H9 (cell line): ENCODE data around the gene NAPA. TPM values are rescaled to one million over a fixed set of nuclear protein-coding genes. Genes with fewer than 3 reads are reported as not detected.

Experiments
- DNase-seq: peaks from one replicate; pipeline ENCODE4 v3.0.0-alpha.2; 2017
- H2AFZ ChIP-seq: one replicate; pipeline ENCODE4 v1.6.1; 2013; ENCODE audit warnings: mild to moderate bottlenecking, low read length, control low read depth, moderate library complexity
- H2AK5ac ChIP-seq: 2 replicates; pipeline ENCODE4 v1.6.1; 2013; ENCODE audit warnings: low read length, control low read depth, mixed read lengths; ENCODE audit not compliant: insufficient read length
- H2BK120ac ChIP-seq: one replicate; pipeline ENCODE4 v1.6.1; 2013; ENCODE audit warnings: low read depth, mild to moderate bottlenecking, low read length, control low read depth, inconsistent platforms; ENCODE audit not compliant: poor library complexity, severe bottlenecking
- H2BK12ac ChIP-seq: 2 replicates; pipeline ENCODE4 v1.6.1; 2013; ENCODE audit warnings: low read length, control low read depth, mixed read lengths, low read depth; ENCODE audit not compliant: insufficient read length
- H2BK15ac ChIP-seq: 2 replicates; pipeline ENCODE4 v1.6.1; 2013; ENCODE audit warnings: low read depth, low read length, control low read depth
- H2BK20ac ChIP-seq: one replicate; pipeline ENCODE4 v1.6.1; 2013; ENCODE audit warnings: low read depth, mild to moderate bottlenecking, low read length, control low read depth, inconsistent platforms; ENCODE audit not compliant: poor library complexity, severe bottlenecking
- H2BK5ac ChIP-seq: 2 replicates; pipeline ENCODE4 v1.6.1; 2013; ENCODE audit warnings: low read length, control low read depth, mixed read lengths; ENCODE audit not compliant: insufficient read length
- H3K14ac ChIP-seq: 2 replicates; pipeline ENCODE4 v1.6.1; 2013; ENCODE audit warnings: low read length, control low read depth; ENCODE audit not compliant: insufficient read depth
- H3K18ac ChIP-seq: 2 replicates; pipeline ENCODE4 v1.6.1; 2013; ENCODE audit warnings: low read depth, mild to moderate bottlenecking, mixed read lengths, low read length, control low read depth; ENCODE audit not compliant: insufficient read length
- H3K23ac ChIP-seq: 2 replicates; pipeline ENCODE4 v1.6.1; 2013; ENCODE audit warnings: low read length, control low read depth, mixed read lengths, low read depth; ENCODE audit not compliant: insufficient read length
- H3K23me2 ChIP-seq: 2 replicates; pipeline ENCODE4 v1.6.1; 2013; ENCODE audit warnings: low read depth, mild to moderate bottlenecking, mixed read lengths, low read length, control low read depth; ENCODE audit not compliant: insufficient read length, poor library complexity, severe bottlenecking
- H3K27ac ChIP-seq: 2 replicates; pipeline ENCODE4 v1.5.1; 2013; ENCODE audit warnings: low read length, control low read depth, mixed read lengths, low read depth; ENCODE audit not compliant: insufficient read length
- H3K27me3 ChIP-seq: 2 replicates; pipeline ENCODE4 v1.6.1; 2013; ENCODE audit warnings: low read length, control low read depth, inconsistent platforms; ENCODE audit not compliant: insufficient read depth
- H3K4ac ChIP-seq: 2 replicates; pipeline ENCODE4 v1.6.1; 2013; ENCODE audit warnings: low read depth, mild to moderate bottlenecking, control low read depth, inconsistent platforms, low read length, moderate library complexity
- H3K4me1 ChIP-seq: 2 replicates; pipeline ENCODE4 v1.6.1; 2013; ENCODE audit warnings: low read length, control low read depth, inconsistent platforms; ENCODE audit not compliant: insufficient read depth
- H3K4me2 ChIP-seq: 2 replicates; pipeline ENCODE4 v1.6.1; 2013; ENCODE audit warnings: low read length, control low read depth, mixed read lengths; ENCODE audit not compliant: insufficient read length, insufficient read depth
- H3K56ac ChIP-seq: 2 replicates; pipeline ENCODE4 v1.6.1; 2013; ENCODE audit warnings: low read depth, mild to moderate bottlenecking, mixed read lengths, low read length, control low read depth; ENCODE audit not compliant: insufficient read length
- H3K79me1 ChIP-seq: 2 replicates; pipeline ENCODE4 v1.6.1; 2013; ENCODE audit warnings: low read depth, mild to moderate bottlenecking, moderate library complexity, low read length, control low read depth, inconsistent platforms; ENCODE audit not compliant: insufficient read depth, poor library complexity, severe bottlenecking
- H3K79me2 ChIP-seq: 2 replicates; pipeline ENCODE4 v1.6.1; 2013; ENCODE audit warnings: low read length, control low read depth, inconsistent platforms; ENCODE audit not compliant: insufficient read depth
- H3K9ac ChIP-seq: 2 replicates; pipeline ENCODE4 v1.6.1; 2013; ENCODE audit warnings: low read length, control low read depth, mixed read lengths; ENCODE audit not compliant: insufficient read length; ENCODE audit errors: extremely low read depth
- H3K9me3 ChIP-seq: one replicate; pipeline ENCODE4 v1.6.1; 2013; ENCODE audit warnings: low read depth, low read length, inconsistent platforms; ENCODE audit not compliant: control insufficient read depth
- H3T11ph ChIP-seq: one replicate; pipeline ENCODE4 v1.6.1; 2013; ENCODE audit warnings: mild to moderate bottlenecking, low read length, control low read depth, inconsistent platforms
- H4K20me1 ChIP-seq: one replicate; pipeline ENCODE4 v1.6.1; 2013; ENCODE audit not compliant: control insufficient read depth, insufficient read length, insufficient read depth
- H4K5ac ChIP-seq: 2 replicates; pipeline ENCODE4 v1.6.1; 2013; ENCODE audit warnings: low read depth, mild to moderate bottlenecking, mixed read lengths, low read length, control low read depth; ENCODE audit not compliant: insufficient read length
- H4K8ac ChIP-seq: replicated peaks from 2 replicates; pipeline ENCODE4 v1.6.1; 2013; ENCODE audit warnings: low read length, control low read depth, mixed read lengths, low read depth; ENCODE audit not compliant: insufficient read length
- H4K91ac ChIP-seq: 2 replicates; pipeline ENCODE4 v1.6.1; 2013; ENCODE audit warnings: low read depth, mild to moderate bottlenecking, moderate library complexity, mixed read lengths, low read length, control low read depth; ENCODE audit not compliant: insufficient read length
- H3K27ac Mint-ChIP-seq, 3 experiments: 2 replicates in 2 of 3; 3 replicates in 1 of 3; pipeline ENCODE4 v1.8.0; 2020 to 2021; ENCODE audit warnings: mixed read lengths in 3 of 3, mild to moderate bottlenecking in 1 of 3, moderate library complexity in 1 of 3
- H3K27me3 Mint-ChIP-seq: 2 replicates; pipeline ENCODE4 v1.8.0; 2021; ENCODE audit warnings: low read depth, mild to moderate bottlenecking, moderate library complexity, mixed read lengths
- H3K36me3 Mint-ChIP-seq, 3 experiments: 2 replicates in 2 of 3; 3 replicates in 1 of 3; pipeline ENCODE4 v1.8.0; 2020 to 2021; ENCODE audit warnings: low read depth in 3 of 3, mixed read lengths in 3 of 3; ENCODE audit not compliant: insufficient read depth in 1 of 3
- H3K4me1 Mint-ChIP-seq, 2 experiments: 2 replicates each; pipeline ENCODE4 v1.8.0; 2020; ENCODE audit warnings: mixed read lengths in 2 of 2
- H3K4me3 Mint-ChIP-seq, 2 experiments: 2 replicates in 1 of 2; 3 replicates in 1 of 2; pipeline ENCODE4 v1.8.0; 2020 to 2021; ENCODE audit warnings: mild to moderate bottlenecking in 2 of 2, mixed read lengths in 2 of 2, moderate library complexity in 1 of 2
- H3K9me3 Mint-ChIP-seq, 2 experiments: 2 replicates in 1 of 2; 3 replicates in 1 of 2; pipeline ENCODE4 v1.8.0; 2020; ENCODE audit warnings: mild to moderate bottlenecking in 2 of 2, mixed read lengths in 2 of 2, moderate library complexity in 1 of 2
- CTCF ChIP-seq: fragments of 200-600 bp; sonication (generic); conservative IDR thresholded peaks from 3 replicates; pipeline ENCODE4 v1.8.0; 2021; ENCODE audit warnings: antibody characterized with exemption, mild to moderate bottlenecking
- WGBS: extraction: QIAGEN DNeasy Blood & Tissue Kit; methylation state at CpG from one replicate; pipeline ENCODE4 v1.1.7; 2013; ENCODE audit warnings: missing lambda C conversion rate, low lambda C conversion rate, mixed read lengths; ENCODE audit not compliant: insufficient read length; ENCODE audit errors: extremely low coverage; 5-methylcytosine and 5-hydroxymethylcytosine counted together
- total RNA-seq: library from RNA; stranded (reverse); gene quantifications from 2 replicates; pipeline ENCODE4 v1.2.1, GENCODE V29; 2021

NAPA gene
- total RNA-seq, 1 experiment from 2014 or later, result 62.8 TPM

GRCh38 chr19:47561440-47562057 lies 46.7 kb upstream of the NAPA start:
- H4K20me1 ChIP-seq, result no peaks in the 10 kb centered on the region
- no peak for TF ChIP-seq CTCF
- Mint-ChIP-seq H3K36me3 (no peaks in the 10 kb centered on the region), H3K4me3 (no peak overlapping the region), H3K27ac (peak overlapping the region; percentile 27 to 86 (median 59); a peak in 3 of 7 replicates), H3K4me1 (peaks cover 9 to 13% of the 10 kb centered on the region in 2 experiments), H3K27me3 (no peaks in the 10 kb centered on the region), H3K9me3 (no peaks in the 10 kb centered on the region)
- H3K14ac ChIP-seq, result no peak overlapping the region
- H2AFZ ChIP-seq, result no peak overlapping the region
- H2BK12ac ChIP-seq, result no peak overlapping the region
- H4K5ac ChIP-seq, result no peak overlapping the region
- H3K4me1 ChIP-seq, result 0 out of 2 replicates have a peak, but pooled peaks cover 3% of the 10 kb centered on the region
- H2BK5ac ChIP-seq, result no peak overlapping the region
- no peak overlapping the region for H3K18ac ChIP-seq
- no peak overlapping the region for H2BK20ac ChIP-seq
- no peak overlapping the region for H2BK15ac ChIP-seq
- no peak overlapping the region for H3K56ac ChIP-seq
- H3T11ph ChIP-seq, result no peak overlapping the region
- no peak overlapping the region for H3K9ac ChIP-seq
- no peaks in the 10 kb centered on the region for H3K79me1 ChIP-seq
- H3K4ac ChIP-seq, result no peak overlapping the region
- H2BK120ac ChIP-seq, result no peak overlapping the region
- no peak overlapping the region for H4K8ac ChIP-seq
- no peaks in the 10 kb centered on the region for H3K79me2 ChIP-seq
- H4K91ac ChIP-seq, result no peak overlapping the region
- no peak overlapping the region for H3K4me2 ChIP-seq
- no peaks in the 10 kb centered on the region for H3K9me3 ChIP-seq
- DNase-seq, result no peak
- no peak overlapping the region for H2AK5ac ChIP-seq
- no peaks in the 10 kb centered on the region for H3K27me3 ChIP-seq
- H3K27ac ChIP-seq, result no peak overlapping the region
- no peak overlapping the region for H3K23ac ChIP-seq
- no CpG with 5 or more reads among the region's 7 CpGs for WGBS
- H3K23me2 ChIP-seq, result no peaks in the 10 kb centered on the region
